Spleen (tissue), 11 donors: Measurements from ENCODE around the gene UBASH3A. TPM values are rescaled to one million over a fixed set of nuclear protein-coding genes. Genes with fewer than 3 reads are reported as not detected.

Experiments used
- DNase-seq: peaks from one replicate; pipeline ENCODE4 v3.0.0-alpha.2; 2020
- H3K27ac ChIP-seq, 8 donors: fragments of 200-600 bp; sonication (generic) in 7 of 8; 1 replicate in 4 of 8; 2 replicates in 4 of 8; pipeline versions ENCODE4 v1.5.0 to v1.8.0; 2016 to 2021; ENCODE audit warnings: inconsistent platforms in 4 of 8, mild to moderate bottlenecking in 4 of 8, moderate library complexity in 1 of 8
- H3K27me3 ChIP-seq, 7 donors: fragments of 200-600 bp; sonication (generic) in 6 of 7; replicated peaks in 1 of 7; 1 replicate in 4 of 7; 2 replicates in 3 of 7; pipeline versions ENCODE4 v1.5.0 to v1.8.0; 2016 to 2021; ENCODE audit warnings: inconsistent platforms in 3 of 7, mild to moderate bottlenecking in 1 of 7
- H3K36me3 ChIP-seq, 6 donors: fragments of 200-600 bp; sonication (generic) in 5 of 6; 1 replicate in 4 of 6; 2 replicates in 2 of 6; pipeline versions ENCODE4 v1.5.0 to v1.8.0; 2016 to 2021; ENCODE audit warnings: inconsistent platforms in 2 of 6
- H3K4me1 ChIP-seq, 6 donors: fragments of 200-600 bp; sonication (generic) in 5 of 6; 1 replicate in 3 of 6; 2 replicates in 3 of 6; pipeline versions ENCODE4 v1.5.0 to v1.8.0; 2016 to 2021; ENCODE audit warnings: inconsistent platforms in 3 of 6
- H3K4me3 ChIP-seq, 8 donors: fragments of 200-600 bp; sonication (generic) in 7 of 8; 1 replicate in 4 of 8; 2 replicates in 4 of 8; pipeline versions ENCODE4 v1.5.0 to v1.8.0; 2016 to 2021; ENCODE audit warnings: inconsistent platforms in 4 of 8, mild to moderate bottlenecking in 4 of 8, moderate library complexity in 2 of 8
- H3K9me3 ChIP-seq, 8 donors: fragments of 200-600 bp; sonication (generic) in 7 of 8; 1 replicate in 4 of 8; 2 replicates in 4 of 8; pipeline versions ENCODE4 v1.5.0 to v1.8.0; 2016 to 2021; ENCODE audit warnings: inconsistent platforms in 4 of 8
- POLR2A ChIP-seq, 3 donors: fragments of 450-650 bp; IDR thresholded peaks; one replicate each; pipeline ENCODE4 v1.5.1; 2017; ENCODE audit warnings: antibody characterized with exemption in 3 of 3, mild to moderate bottlenecking in 1 of 3
- POLR2AphosphoS5 ChIP-seq, 3 donors: sonication (generic); formaldehyde crosslinking; IDR thresholded peaks; one replicate each; pipeline ENCODE4 v1.5.1; 2017; ENCODE audit warnings: antibody characterized with exemption in 3 of 3
- WGBS, 5 donors: extraction: QIAGEN DNeasy Blood & Tissue Kit in 3 of 5; methylation state at CpG; one replicate each; pipeline versions ENCODE4 v1.1.5 to v1.1.7; 2013 to 2018; 5-methylcytosine and 5-hydroxymethylcytosine counted together
- intact Hi-C: fragments of 100-400 bp; cut with DNase I; formaldehyde crosslinking; loops from one replicate; pipeline ENCODE4 v1.15.0; 2023; ENCODE audit warnings: low total_unique reads
- polyA plus RNA-seq, 3 donors: library from polyadenylated mRNA; stranded (reverse); fragments of 200-250 nt; gene quantifications; one replicate each; pipeline ENCODE4 v1.2.1, GENCODE V29; 2013
- total RNA-seq, 7 donors: library from RNA; depleted of rRNA in 3 of 7; stranded (reverse); fragments of >200 nt in 3 of 7; fragmentation: NEBNext Ultra II Directional in 4 of 7; extraction: Animal tissue kit (Norgen Biotek cat#: 25700) in 4 of 7; gene quantifications; one replicate each; pipeline versions ENCODE4 v1.1.0 to v1.2.1, GENCODE V29; 2016 to 2021
- TF ChIP-seq, protein P1 (sequence below), 11 experiments: fragments of 200-600 bp in 7 of 11; fragments of 450-650 bp in 4 of 11; sonication (generic) in 4 of 11; IDR thresholded peaks in 8 of 11; conservative IDR thresholded peaks in 3 of 11; 1 replicate in 7 of 11; 2 replicates in 4 of 11; pipeline versions ENCODE4 v1.4.0 to v1.8.0; 2016 to 2021; ENCODE audit warnings: antibody characterized with exemption in 11 of 11, inconsistent platforms in 4 of 11, mild to moderate bottlenecking in 1 of 11
- donor health status: healthy with polysubstance abuse.
- donor health status: DM: no; HTN: no; CAD: no; lungs with moderate emphysema.
- donor health status: DM: no; HTN: no; CAD: no.
- donor health status: Bipolar disorder and iron deficiency.
- donor health status: healthy.
- donor health status: DM: no; HTN: no; CAD: no.
- donor health status: DM: yes; HTN: yes; CAD: no.

UBASH3A gene
- total and polyA plus RNA-seq, 10 donors, result 2.6 to 16.3 (median 10.2) TPM

GRCh38 chr21:42481169-42481568 lies 77.5 kb downstream of the UBASH3A start:
- intact Hi-C loops, result no loop called here
- 91 to 97% (median 93%) methylated on average over 4 of the region's 4 CpGs for WGBS, 5 donors
- no peaks in the 10 kb centered on the region for H3K36me3 ChIP-seq

GRCh38 chr21:42484966-42485365 lies 81.3 kb downstream of the UBASH3A start:
- H3K36me3 ChIP-seq, result no peaks in the 10 kb centered on the region
- no peaks in the 10 kb centered on the region for H3K4me1 ChIP-seq
- 73 to 93% (median 86%) methylated on average over 7 of the region's 7 CpGs for WGBS, 5 donors
- no peak overlapping the region for H3K27ac ChIP-seq
- no peak for TF ChIP-seq POLR2A (IDR thresholded peaks at IDR 0.05)
- peaks cover 0 to 29% (median 0%) of the 10 kb centered on the region in 7 donors for H3K27me3 ChIP-seq
- DNase-seq, result no peak
- intact Hi-C loops, result no loop called here
- no peak overlapping the region for H3K4me3 ChIP-seq
- H3K9me3 ChIP-seq, result no peaks in the 10 kb centered on the region

More at GRCh38 chr21:42481169-42481568, 77.5 kb downstream of the UBASH3A start:
- Histone ChIP-seq H3K4me1 (no peaks in the 10 kb centered on the region), H3K4me3 (no peak overlapping the region), H3K27me3 (peaks cover 0 to 10% (median 0%) of the 10 kb centered on the region in 7 donors), H3K27ac (no peak overlapping the region), H3K9me3 (no peaks in the 10 kb centered on the region)
- TF ChIP-seq, protein P1, sequence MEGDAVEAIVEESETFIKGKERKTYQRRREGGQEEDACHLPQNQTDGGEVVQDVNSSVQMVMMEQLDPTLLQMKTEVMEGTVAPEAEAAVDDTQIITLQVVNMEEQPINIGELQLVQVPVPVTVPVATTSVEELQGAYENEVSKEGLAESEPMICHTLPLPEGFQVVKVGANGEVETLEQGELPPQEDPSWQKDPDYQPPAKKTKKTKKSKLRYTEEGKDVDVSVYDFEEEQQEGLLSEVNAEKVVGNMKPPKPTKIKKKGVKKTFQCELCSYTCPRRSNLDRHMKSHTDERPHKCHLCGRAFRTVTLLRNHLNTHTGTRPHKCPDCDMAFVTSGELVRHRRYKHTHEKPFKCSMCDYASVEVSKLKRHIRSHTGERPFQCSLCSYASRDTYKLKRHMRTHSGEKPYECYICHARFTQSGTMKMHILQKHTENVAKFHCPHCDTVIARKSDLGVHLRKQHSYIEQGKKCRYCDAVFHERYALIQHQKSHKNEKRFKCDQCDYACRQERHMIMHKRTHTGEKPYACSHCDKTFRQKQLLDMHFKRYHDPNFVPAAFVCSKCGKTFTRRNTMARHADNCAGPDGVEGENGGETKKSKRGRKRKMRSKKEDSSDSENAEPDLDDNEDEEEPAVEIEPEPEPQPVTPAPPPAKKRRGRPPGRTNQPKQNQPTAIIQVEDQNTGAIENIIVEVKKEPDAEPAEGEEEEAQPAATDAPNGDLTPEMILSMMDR (IDR thresholded peaks at IDR 0.05 in 8 of 11, conservative IDR thresholded peaks at IDR 0.05 in 3 of 11), result no peak
- TF ChIP-seq POLR2AphosphoS5 (IDR thresholded peaks at IDR 0.05), result no peak
- no peak for TF ChIP-seq POLR2A (IDR thresholded peaks at IDR 0.05)
- no peak for DNase-seq

GRCh38 chr21:42486072-42486471 lies 82.4 kb downstream of the UBASH3A start:
- no peak for DNase-seq

GRCh38 chr21:42486531-42486930 lies 82.8 kb downstream of the UBASH3A start:
- no peak overlapping the region for H3K4me3 ChIP-seq
- H3K27ac ChIP-seq, result no peak overlapping the region
- intact Hi-C loops, result no loop called here
- H3K36me3 ChIP-seq, result no peaks in the 10 kb centered on the region
- H3K27me3 ChIP-seq, result peaks cover 0 to 29% (median 0%) of the 10 kb centered on the region in 7 donors
- no peak for DNase-seq
- TF ChIP-seq POLR2AphosphoS5 (IDR thresholded peaks at IDR 0.05), result no peak
- TF ChIP-seq, protein P1 (IDR thresholded peaks at IDR 0.05 in 8 of 11, conservative IDR thresholded peaks at IDR 0.05 in 3 of 11), result no peak
- TF ChIP-seq POLR2A (IDR thresholded peaks at IDR 0.05), result no peak
- no peaks in the 10 kb centered on the region for H3K9me3 ChIP-seq
- no peaks in the 10 kb centered on the region for H3K4me1 ChIP-seq
- 11 to 25% (median 19%) methylated on average over 5 of the region's 5 CpGs for WGBS, 5 donors

More at GRCh38 chr21:42486072-42486471, 82.4 kb downstream of the UBASH3A start:
- Histone ChIP-seq H3K4me3 (no peak overlapping the region), H3K27me3 (peaks cover 0 to 29% (median 0%) of the 10 kb centered on the region in 7 donors), H3K9me3 (no peaks in the 10 kb centered on the region), H3K27ac (no peak overlapping the region), H3K36me3 (no peaks in the 10 kb centered on the region), H3K4me1 (no peaks in the 10 kb centered on the region)
- no peak for TF ChIP-seq POLR2A (IDR thresholded peaks at IDR 0.05)
- TF ChIP-seq, protein P1 (IDR thresholded peaks at IDR 0.05 in 8 of 11, conservative IDR thresholded peaks at IDR 0.05 in 3 of 11), result no peak
- TF ChIP-seq POLR2AphosphoS5 (IDR thresholded peaks at IDR 0.05), result no peak
- intact Hi-C loops, result no loop called here
- WGBS, 5 donors, result 67 to 79% (median 72%) methylated on average over 6 of the region's 6 CpGs
